ENCODE data around the gene ERCC1. TPM values are rescaled to one million over a fixed set of nuclear protein-coding genes. Genes with fewer than 3 reads are reported as not detected.

Gene ERCC1
- total RNA-seq, 2 experiments from 2014 or later: 32.5 to 32.6 TPM

GRCh38 chr19:45423033-45423588 is 606 bp downstream of the ERCC1 start:
- no peaks in the 10 kb centered on the region for H3K27me3 ChIP-seq (ENCODE audit: control insufficient read depth in 1 of 2, insufficient read depth in 2 of 2, low read length in 2 of 2)
- H3K4me3 ChIP-seq (ENCODE audit: low read length): peak overlapping the region; percentile 90
- H3K4me3 Mint-ChIP-seq: peak overlapping the region; percentile 92
- peaks cover 36% of the 10 kb centered on the region for H3K36me3 Mint-ChIP-seq (ENCODE audit: low read depth)
- ATAC-seq (ENCODE audit: poor library complexity) (peak; percentile 67), DNase-seq (peak in 11 of 14 experiments; percentile 58 to 90 (median 75))
- H3K27ac ChIP-seq (ENCODE audit: low read depth in 1 of 2, low read length in 2 of 2): peak overlapping the region; percentile 54 to 75
- no peak for TF ChIP-seq CTCF (IDR thresholded peaks at IDR 0.05)
- H3K27ac Mint-ChIP-seq: peak overlapping the region; percentile 80
- POLR2A ChIA-PET: no interaction called here
- H3K27me3 Mint-ChIP-seq: peaks cover 6% of the 10 kb centered on the region
- H3K4me1 ChIP-seq (ENCODE audit: insufficient read depth, low read length): peaks cover 48% of the 10 kb centered on the region
- intact Hi-C loops (cut with DNase I, micrococcal nuclease): loop anchor here in 1 of 2 experiments (10.0 kb wide), 1 partner anchor 162 kb away; the partner anchor contains the start of gene OPA3
- no peaks in the 10 kb centered on the region for H3K9me3 Mint-ChIP-seq
- H3K4me1 Mint-ChIP-seq (ENCODE audit: low read depth): peaks cover 53% of the 10 kb centered on the region
- CTCF ChIA-PET: interaction anchor here (0.7 to 3.0 kb wide), 2 partner anchors 16 to 29 kb away, joined by 4 to 20 read pairs; no protein-coding TSS in a partner anchor
- H3K9me3 ChIP-seq (ENCODE audit: control insufficient read depth in 1 of 2, insufficient read depth in 1 of 2, low read length in 2 of 2): no peaks in the 10 kb centered on the region
- H3K36me3 ChIP-seq (ENCODE audit: insufficient read depth, low read length): peaks cover 13% of the 10 kb centered on the region

DNA sequence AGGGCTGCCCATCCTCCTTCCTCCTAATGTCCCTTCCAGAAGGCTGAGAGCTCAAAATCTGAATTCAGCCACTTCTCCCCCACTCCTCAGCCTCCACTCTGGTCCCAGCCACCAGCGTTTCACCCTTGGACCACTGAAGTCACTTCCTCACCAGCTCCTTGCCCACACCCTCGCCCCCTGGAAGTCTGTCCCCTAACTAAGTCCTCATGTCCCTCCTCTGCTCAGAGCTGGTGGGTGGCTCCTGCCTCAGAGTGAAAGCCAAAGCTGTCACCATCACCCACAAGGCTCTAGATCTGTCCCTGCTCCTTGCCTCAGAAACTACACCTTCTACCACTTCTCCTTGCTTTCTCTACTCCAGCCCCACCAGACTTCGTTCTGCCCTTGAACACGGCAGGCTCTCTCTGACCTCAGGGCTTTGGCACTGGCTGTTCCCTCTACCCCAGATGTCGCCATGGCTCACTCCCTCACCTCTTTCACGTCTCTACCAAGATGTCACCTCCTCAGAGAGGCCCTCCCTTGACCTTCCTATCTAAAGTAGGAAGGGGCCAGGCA is 1.7 kb downstream of the ERCC1 start:
- Mint-ChIP-seq H3K9me3 (no peaks in the 10 kb centered on the region), H3K4me3 (peak overlapping the region; percentile 65), H3K4me1 (ENCODE audit: low read depth) (peaks cover 48% of the 10 kb centered on the region), H3K27me3 (no peaks in the 10 kb centered on the region), H3K36me3 (ENCODE audit: low read depth) (peaks cover 41% of the 10 kb centered on the region), H3K27ac (peak overlapping the region; percentile 10)
- POLR2A ChIA-PET: interaction anchor here (1.1 kb wide), 1 partner anchor 57 kb away, joined by 4 read pairs; no protein-coding TSS in a partner anchor
- no peaks in the 10 kb centered on the region for H3K27me3 ChIP-seq (ENCODE audit: control insufficient read depth in 1 of 2, insufficient read depth in 2 of 2, low read length in 2 of 2)
- CTCF ChIA-PET: interaction anchor here (1.1 to 2.3 kb wide), 2 partner anchors 57 to 136 kb away, joined by 3 to 6 read pairs; no protein-coding TSS in a partner anchor
- no peak for ATAC-seq (ENCODE audit: poor library complexity)
- H3K27ac ChIP-seq (ENCODE audit: low read depth in 1 of 2, low read length in 2 of 2): no peak overlapping the region
- H3K36me3 ChIP-seq (ENCODE audit: insufficient read depth, low read length): peaks cover 16% of the 10 kb centered on the region
- H3K4me3 ChIP-seq (ENCODE audit: low read length): no peak overlapping the region
- intact Hi-C loops (cut with DNase I, micrococcal nuclease): loop anchor here in 1 of 2 experiments (10.0 kb wide), 1 partner anchor 163 kb away; the partner anchor contains the start of gene OPA3
- peaks cover 42% of the 10 kb centered on the region for H3K4me1 ChIP-seq (ENCODE audit: insufficient read depth, low read length)
- DNase-seq: no peak
- no peaks in the 10 kb centered on the region for H3K9me3 ChIP-seq (ENCODE audit: control insufficient read depth in 1 of 2, insufficient read depth in 1 of 2, low read length in 2 of 2)
- TF ChIP-seq CTCF (IDR thresholded peaks at IDR 0.05): no peak

GRCh38 chr19:45420871-45421270 is 2.8 kb downstream of the ERCC1 start:
- peaks cover 48% of the 10 kb centered on the region for H3K4me1 Mint-ChIP-seq (ENCODE audit: low read depth)
- peaks cover 24% of the 10 kb centered on the region for H3K36me3 ChIP-seq (ENCODE audit: insufficient read depth, low read length)
- no peak overlapping the region for H3K27ac ChIP-seq (ENCODE audit: low read depth in 1 of 2, low read length in 2 of 2)
- H3K27me3 Mint-ChIP-seq: no peaks in the 10 kb centered on the region
- POLR2A ChIA-PET: interaction anchor here (0.7 kb wide), 1 partner anchor 296 kb away, joined by 3 read pairs; no protein-coding TSS in a partner anchor
- no peaks in the 10 kb centered on the region for H3K9me3 ChIP-seq (ENCODE audit: control insufficient read depth in 1 of 2, insufficient read depth in 1 of 2, low read length in 2 of 2)
- peak overlapping the region; percentile 54 for H3K4me3 Mint-ChIP-seq
- CTCF ChIA-PET: interaction anchor here (2.3 kb wide), 1 partner anchor 58 kb away, joined by 6 read pairs; no protein-coding TSS in a partner anchor
- no peaks in the 10 kb centered on the region for H3K27me3 ChIP-seq (ENCODE audit: control insufficient read depth in 1 of 2, insufficient read depth in 2 of 2, low read length in 2 of 2)
- intact Hi-C loops (cut with DNase I, micrococcal nuclease): loop anchor here in 1 of 2 experiments (10.0 kb wide), 1 partner anchor 164 kb away; the partner anchor contains the start of gene OPA3
- H3K36me3 Mint-ChIP-seq (ENCODE audit: low read depth): peaks cover 45% of the 10 kb centered on the region
- no peak overlapping the region for H3K27ac Mint-ChIP-seq
- ATAC-seq (ENCODE audit: poor library complexity) (no peak), DNase-seq (no peak)
- no peak overlapping the region for H3K4me3 ChIP-seq (ENCODE audit: low read length)
- peaks cover 42% of the 10 kb centered on the region for H3K4me1 ChIP-seq (ENCODE audit: insufficient read depth, low read length)
- H3K9me3 Mint-ChIP-seq: no peaks in the 10 kb centered on the region
- no peak for TF ChIP-seq CTCF (IDR thresholded peaks at IDR 0.05)

All from CD4-positive, alpha-beta T cell (primary cell).